Stimulated activated CD8-positive, alpha-beta memory T cell treated with anti-CD3 and anti-CD28 coated beads, Interleukin-4, amount 100 ng/mL, for 24 hours (primary cell): Measurements from ENCODE around the gene TKTL1.

Source experiments
- DNase-seq: peaks from one replicate; pipeline ENCODE4 v3.0.0-alpha.2; 2020; ENCODE audit warnings: low read depth

TKTL1 gene

DNA sequence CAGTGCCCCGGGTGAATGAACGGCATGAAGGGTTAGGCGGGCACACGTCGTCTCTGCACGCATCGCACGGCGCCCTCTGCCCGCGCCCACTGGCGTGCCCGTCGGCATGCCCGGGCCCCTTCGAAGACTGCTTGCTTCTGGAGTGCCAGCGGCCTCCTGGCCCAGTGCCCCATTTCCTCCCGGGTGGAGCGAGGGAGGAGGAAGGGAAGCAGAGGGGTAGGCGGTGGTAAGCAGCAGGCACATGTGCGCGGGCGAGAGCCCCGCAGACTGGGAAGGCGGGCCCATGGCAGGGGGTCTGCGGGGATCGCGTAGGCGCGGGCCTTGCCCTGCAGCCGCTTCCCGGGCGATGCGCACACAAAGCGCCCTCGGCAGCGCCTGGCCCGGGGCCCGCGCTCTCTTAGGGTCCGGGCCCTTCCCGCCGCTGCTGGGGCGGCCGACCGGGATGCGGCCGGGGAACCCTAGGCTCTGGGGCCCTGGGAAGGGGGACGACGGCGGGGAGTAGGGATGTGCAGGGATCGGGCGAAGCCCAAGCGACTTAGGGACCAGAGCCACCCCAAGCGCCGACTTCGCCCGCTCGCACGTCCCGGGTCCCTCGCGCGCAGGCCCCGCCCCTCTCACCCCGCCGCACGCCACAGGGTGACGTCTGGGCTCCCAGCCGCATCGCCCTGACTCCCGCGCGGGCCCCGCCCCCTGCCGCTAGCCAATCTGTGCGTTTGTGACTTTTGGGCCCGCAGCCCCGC is 82.6 kb downstream of the TKTL1 start:
- no peak for DNase-seq

GRCh38 chrX:154378799-154379568 is 83.4 kb downstream of the TKTL1 start, which contains the start of gene EMD:
EMD (plus strand) TSS chrX:154379295; CDS start chrX:154379485, 190 bp downstream.
- peak; percentile 92 for DNase-seq

DNA sequence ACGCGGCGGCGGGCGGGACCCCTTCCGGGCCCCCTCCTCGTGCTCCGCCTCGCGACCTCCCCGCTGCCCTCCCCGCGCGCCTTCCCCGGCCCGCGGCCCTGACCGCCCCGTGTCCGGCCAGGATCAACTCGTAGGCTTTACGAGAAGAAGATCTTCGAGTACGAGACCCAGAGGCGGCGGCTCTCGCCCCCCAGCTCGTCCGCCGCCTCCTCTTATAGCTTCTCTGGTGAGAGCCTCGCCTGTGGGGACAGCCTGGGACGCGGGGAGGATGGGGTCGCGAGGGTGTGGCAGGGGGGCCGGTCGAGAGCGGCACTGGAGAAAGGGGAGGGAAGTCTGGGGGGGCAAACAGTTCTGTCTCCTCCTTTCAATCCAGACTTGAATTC is 84.0 kb downstream of the TKTL1 start:
- DNase-seq, result no peak
